Measurements from ENCODE around the gene CDH4.

Gene CDH4

DNA sequence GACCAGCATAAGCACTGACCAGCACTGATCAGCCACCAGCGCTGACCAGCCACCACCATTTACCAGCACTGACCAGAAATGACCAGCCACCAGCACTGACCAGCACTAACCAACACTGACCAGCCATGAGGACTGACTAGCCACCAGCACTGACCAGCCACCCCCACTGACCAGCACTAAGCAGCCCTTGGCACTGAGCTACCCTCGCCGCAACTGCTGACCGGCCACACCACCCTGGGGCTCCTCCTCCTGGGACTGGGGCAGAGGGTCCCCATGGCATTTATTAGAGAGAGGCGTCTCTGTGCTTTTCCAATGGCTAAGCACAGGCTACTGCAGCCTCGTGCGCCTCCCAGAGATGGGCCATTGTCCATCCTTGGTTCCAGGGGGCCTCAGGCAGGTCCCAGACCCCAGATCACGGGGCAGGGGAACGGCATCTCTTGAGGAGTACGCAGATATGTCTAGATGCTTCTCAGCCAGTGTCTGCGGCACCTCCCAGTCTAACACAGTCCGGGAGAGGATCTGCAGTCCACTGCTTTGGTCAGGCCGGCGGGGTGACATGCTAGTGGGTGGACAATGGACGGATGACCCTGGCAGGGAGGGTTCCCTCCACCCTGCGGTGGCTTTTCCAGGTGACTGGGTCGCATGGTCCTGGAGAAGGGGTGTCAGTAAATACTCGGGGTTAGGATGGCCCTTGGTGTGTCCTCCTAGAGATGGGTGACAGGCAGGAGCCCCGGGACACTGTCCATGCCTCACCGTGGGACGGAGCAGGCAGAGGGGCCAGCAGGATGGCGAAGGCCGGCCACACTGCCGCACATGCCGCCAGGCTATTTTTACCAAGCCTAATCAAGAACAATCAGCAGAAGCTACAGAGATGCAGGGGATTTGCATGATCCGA is 645.6 kb downstream of the CDH4 start:
- no peak overlapping the region for H3K4me3 ChIP-seq (ENCODE audit: low read depth, low read length)

DNA sequence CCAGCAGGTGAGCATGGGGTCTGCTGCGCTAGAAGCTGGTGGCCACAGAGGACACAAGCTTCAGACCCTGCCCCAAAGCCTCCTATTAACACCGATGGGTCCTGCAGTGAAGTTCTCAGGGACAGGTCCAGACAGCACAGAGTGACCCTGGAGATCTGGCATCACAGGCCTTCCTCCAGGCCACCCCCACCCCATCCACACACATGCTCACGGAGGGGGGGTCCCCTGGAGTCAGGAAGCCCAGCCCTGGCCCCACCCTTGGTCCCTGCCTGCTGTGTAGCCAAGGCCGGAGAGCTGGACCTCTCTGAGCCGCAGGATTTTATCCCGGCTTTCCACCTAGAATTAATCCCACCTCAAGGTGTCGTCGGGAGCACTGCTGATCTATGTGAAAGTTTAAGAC is 646.3 kb downstream of the CDH4 start:
- H3K4me3 ChIP-seq (ENCODE audit: low read depth, low read length), result no peak overlapping the region
- DNase-seq (ENCODE audit: low read depth), result no peak

More for the DNA sequence above, 645.6 kb downstream of the CDH4 start:
- DNase-seq (ENCODE audit: low read depth), result no peak

DNA sequence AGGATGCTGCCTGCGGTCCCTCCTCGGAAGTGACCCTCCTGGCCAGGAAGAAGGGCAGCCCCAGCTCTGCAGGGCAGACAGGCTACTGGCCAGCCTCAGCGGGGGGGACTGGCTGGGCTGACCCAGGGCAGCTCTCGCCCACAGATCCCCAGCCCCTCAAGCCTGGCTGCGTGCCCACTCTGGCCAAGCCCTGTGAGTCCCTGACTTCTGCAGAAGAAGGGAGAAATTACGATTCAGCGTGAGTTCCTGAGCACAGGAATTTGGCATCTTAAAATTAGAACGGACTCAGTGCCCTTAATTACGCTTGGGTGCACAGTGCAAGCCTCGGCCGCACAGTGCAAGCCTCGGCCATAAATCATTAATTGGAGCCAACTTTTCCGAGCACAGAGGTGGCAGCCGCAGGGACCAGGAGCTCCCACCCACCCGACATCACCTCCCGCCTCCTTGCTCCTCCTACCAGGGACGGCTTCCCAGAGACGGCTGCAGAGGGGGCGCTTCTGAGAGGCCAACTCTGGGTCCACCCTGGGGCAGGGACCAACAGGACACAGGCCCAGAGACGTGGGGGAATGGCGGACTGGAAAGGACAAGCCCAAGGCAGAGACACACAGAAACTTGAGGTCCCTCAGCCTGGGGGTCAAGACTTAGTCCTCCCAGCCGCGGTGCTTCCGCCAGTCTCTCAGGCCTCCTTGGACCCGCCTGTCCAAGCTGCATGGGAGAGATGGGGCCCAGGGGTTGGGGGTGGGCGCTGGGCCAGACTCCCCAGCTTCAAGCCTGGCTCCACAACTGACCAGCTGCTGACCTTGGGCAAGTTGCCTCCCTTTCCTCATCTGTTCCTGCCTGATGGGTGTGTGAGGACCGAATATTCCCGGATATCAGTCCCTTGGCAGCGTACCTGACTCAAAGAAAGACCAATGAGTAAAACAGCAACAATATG is 648.2 kb downstream of the CDH4 start:
- DNase-seq (ENCODE audit: low read depth), result no peak
- H3K4me3 ChIP-seq (ENCODE audit: low read depth, low read length), result no peak overlapping the region

DNA sequence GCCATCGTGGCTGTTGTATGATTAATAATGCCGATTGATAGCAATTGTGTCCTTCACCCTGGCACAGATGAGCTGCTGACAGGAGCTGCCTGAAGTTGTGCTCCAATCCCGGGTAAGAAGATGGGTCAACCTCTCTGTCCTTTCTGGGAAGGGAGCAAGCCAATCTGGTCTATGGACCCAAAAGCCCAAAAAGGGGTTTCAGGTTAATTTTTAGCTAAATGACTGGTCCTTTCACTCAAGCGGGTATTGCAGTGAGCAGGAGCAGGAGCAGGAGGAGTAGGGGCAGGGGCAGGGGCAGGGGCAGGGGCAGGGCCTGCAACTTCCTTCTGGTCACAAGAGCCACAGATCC is 648.9 kb downstream of the CDH4 start:
- H3K4me3 ChIP-seq (ENCODE audit: low read depth, low read length), result no peak overlapping the region
- no peak for DNase-seq (ENCODE audit: low read depth)

DNA sequence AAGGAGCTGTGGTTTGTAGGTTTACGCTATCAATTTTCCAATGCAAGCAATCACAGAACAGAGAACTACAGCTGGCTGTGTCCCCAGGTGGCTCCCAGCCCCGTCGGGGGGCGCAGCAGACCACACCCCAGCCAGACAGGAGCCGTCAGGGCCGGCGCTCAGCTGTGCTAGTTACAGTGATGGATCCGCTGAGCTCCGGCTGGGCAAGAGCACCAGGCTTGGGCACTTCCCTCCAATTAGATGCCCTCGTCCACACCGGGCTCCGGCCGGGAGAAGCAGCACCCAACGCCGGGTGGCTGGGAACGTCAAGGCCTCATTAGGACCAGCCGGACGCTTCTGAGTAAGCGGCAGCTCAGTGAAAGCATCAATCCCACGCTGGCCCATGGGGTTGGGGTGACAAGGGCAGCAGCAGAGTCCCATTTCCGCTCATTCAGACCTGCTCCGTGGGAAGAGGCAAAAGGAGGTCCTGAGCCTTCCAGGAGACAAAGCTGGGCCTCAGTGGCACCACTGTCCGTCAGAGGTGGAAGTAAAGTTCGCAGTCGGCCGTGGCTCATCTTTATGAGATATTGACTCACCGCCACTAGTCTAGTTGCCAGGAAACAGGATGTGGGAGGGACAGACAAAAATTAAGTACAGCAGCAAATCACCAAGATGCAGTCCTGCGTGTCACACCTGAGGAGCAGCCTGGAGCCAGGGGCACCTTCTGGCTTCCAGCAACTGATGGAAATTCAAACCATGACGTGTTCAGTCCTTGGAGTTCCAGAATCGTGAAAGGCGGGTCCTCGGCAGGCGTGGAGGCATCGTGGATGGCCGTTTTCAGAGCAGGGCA is 649.5 kb downstream of the CDH4 start:
- no peak for DNase-seq (ENCODE audit: low read depth)

DNA sequence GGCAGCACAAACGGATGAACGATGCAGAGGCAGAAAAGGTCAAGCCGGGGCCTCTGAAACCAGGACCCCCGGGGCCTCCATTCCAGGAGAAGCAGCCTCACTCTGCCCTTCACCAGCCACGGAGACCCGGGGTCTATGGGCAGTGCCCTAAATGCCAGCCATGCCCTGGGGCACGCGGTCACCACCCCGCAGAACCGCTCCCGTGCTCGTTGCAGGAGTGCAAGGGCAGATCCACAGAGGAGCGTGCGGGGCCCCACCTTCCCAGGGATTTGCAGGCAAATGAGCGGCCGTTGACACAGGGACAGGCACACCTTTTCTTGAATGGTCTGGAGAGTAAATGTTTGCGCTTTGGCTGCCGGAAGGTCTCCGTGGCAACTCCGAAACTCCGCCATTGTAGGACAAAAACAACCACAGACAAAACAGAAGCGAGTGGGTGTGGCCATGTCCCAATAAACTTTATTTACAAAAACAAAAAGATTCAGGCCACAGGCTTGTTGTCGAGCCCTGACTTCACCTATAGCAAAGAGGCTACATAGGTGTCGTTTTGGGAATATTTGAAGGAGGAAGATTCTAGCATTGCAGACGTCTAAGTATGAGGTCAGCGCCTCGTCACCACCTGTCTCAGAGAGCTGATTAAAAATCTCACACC is 650.3 kb downstream of the CDH4 start:
- no peak overlapping the region for H3K4me3 ChIP-seq (ENCODE audit: low read depth, low read length)
- DNase-seq (ENCODE audit: low read depth), result no peak

More for the DNA sequence above, 649.5 kb downstream of the CDH4 start:
- no peak overlapping the region for H3K4me3 ChIP-seq (ENCODE audit: low read depth, low read length)

DNA sequence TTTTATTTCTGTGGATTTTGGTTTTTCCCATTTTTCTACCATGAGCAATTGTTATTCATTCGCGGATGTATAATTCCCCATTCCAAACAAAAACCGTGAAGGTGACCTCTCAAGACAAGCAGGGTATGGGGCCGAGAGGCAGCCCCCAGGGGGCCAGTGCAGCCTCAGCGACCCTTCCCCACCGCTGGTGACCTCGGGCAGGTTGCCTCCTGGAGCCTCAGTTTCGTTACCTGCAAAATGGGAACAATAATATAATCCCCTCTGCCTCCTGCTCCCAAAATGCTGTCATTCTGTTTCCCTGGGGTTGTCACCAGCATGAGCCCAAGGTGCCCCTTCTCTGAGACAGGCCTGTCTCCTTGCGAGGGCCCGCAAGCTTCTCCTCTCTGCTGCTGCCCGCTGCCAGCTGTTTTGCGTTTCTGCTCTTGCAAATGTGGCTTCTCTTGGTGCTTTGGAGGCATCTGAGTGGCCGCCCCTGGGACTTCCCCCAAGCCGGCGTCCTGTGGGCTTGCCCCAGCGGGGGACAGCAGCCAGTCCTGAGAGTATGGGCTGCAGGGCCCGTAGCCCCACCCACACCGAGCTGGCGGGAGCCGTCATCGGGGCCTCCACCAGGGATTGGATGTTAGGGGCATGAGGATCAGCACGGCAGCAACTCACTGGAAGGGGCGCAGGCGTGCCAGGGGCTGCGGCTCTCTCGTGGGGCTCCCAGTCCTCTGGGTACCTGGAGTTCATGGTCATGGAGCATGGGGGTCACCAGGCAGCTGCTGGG is 651.7 kb downstream of the CDH4 start:
- no peak overlapping the region for H3K4me3 ChIP-seq (ENCODE audit: low read depth, low read length)
- DNase-seq (ENCODE audit: low read depth), result no peak

DNA sequence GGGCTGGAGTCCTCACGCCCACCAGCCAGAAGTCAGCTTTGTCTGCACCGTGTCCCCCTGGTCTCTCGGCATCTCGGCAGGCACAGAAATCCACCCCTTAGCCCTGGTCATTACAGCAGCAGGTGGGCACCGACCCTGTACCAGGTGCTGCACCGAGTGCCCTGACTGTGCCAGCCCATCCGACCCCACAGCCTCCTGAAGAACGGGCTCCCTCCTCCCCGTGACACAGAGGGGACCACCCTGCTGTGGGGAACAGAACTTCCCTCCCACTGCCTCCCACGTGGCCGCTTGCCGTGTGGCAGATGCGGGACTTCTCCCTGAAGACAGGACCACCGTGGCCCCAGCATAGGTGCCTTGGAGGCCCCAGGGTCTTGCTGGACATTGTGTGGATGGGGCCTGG is 652.4 kb downstream of the CDH4 start:
- no peak overlapping the region for H3K4me3 ChIP-seq (ENCODE audit: low read depth, low read length)
- no peak for DNase-seq (ENCODE audit: low read depth)

DNA sequence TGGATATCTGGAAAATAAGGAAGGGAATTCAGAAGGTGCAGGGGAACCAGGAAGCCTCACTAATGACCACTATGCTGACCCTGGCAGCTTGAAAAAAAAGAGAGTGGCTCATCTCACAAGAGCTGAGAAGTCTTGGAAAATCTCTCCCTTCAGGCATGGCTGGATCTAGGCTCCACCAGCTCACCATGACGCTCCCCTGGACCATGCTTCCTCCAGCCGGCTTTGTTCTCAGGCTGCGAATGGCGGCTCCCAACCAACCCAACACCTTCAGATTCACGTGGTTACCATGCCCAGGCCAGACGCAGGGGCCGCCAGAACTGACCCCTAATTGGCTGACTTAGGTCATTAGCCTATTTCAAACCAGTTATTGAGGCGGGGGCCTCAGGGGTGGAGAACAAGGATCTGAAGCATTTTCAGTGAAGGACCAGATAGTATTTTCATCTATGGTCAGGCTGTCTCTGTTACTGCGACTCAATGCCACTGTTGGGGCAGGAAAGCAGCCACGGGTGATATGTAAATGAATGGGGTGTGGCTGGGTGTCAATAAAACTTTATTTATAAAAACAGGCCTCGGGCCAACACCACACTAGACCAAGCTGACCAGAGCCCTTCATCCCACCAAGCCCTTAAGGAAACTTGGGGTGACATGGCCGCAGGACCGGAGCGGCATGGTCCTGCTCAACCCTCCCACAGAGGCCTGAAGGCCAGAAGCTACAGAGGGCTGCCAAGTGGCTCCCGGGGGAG is 653.9 kb downstream of the CDH4 start:
- no peak for DNase-seq (ENCODE audit: low read depth)
- H3K4me3 ChIP-seq (ENCODE audit: low read depth, low read length), result no peak overlapping the region

DNA sequence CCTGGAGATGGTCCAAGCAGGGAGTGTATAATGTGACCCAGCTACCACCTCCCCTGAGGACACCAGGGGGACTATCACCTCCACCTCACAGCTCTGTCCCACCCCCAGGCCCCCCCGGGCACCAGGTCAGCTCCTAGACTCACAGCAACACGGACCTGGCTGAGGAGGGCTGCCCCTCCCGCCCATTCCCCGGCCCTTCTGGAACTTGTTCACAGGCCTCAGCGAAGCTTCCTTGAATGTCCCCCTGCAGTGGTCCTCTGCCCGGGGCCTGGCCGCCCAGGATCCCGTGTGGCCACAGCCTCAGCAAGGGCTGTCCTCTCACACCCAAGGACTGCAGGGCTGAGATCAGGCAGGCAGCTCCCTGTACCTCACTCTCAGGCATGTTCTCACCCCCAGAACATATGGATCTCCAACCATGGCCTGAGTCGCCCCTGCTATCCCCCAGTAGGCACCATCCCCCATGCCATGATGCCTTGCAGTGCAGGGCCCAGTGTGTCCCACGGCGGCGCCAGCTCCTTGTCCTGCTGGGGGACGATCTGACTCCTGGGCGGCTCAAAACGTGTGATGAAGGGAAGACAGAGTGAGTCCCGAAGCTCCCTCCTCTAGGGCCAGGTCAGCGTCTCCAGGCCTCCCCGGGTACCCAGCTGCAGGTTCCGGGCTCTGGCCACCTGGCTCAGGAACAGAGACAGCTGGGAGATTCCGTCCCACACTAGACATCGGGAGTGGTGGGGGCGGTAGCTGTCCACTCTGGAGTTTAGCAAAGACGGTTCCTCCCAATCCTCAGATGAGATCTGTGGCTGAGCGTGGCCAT is 655.2 kb downstream of the CDH4 start:
- H3K4me3 ChIP-seq (ENCODE audit: low read depth, low read length), result no peak overlapping the region
- no peak for DNase-seq (ENCODE audit: low read depth)

DNA sequence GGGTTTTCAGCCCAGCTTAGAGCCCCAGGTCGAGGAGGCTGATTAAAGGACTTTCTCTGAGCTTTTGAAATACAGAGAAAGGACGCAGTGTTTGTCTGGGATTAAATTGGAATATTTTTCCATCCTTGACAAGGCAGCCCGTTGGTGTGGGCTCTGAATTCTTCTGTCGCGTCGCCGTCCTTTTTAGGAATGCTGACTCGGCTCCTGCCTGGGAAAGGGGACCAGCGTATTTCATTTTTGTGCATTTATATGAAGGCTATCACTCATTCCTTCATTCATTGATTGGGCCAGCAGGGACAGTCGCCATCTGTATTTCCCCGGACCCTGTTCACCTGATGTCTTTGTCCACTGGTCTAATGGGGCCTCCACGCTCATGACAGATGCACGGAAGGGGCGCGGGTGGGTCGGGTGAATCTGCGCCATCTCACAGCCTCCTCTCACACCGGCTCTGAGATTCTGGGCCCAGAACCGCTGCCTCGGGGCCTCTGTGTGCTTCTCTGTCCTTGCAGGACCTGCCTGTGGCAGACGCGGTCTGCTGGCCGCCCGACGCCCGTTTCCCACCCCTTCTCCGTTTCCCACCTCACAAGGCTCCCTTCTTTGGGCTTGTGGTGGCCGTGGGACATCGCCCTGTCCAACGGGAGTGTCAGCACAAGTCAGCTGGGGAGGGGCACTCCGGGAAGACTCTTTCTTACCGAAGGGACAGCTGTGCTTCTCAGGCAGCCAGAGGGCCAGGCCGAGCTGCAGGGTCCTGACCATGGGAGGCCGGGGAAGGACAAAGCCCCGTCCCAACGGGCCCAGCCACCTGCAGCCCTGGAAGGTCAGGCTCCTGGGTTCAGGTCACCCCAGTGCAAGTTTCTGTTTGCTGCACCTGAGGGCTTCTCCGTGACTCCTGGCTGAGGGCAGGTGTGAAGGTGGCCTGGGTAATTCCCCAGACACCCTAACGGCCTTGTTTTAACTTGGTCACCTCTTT is 656.3 kb downstream of the CDH4 start:
- H3K4me3 ChIP-seq (ENCODE audit: low read depth, low read length), result no peak overlapping the region
- no peak for DNase-seq (ENCODE audit: low read depth)

DNA sequence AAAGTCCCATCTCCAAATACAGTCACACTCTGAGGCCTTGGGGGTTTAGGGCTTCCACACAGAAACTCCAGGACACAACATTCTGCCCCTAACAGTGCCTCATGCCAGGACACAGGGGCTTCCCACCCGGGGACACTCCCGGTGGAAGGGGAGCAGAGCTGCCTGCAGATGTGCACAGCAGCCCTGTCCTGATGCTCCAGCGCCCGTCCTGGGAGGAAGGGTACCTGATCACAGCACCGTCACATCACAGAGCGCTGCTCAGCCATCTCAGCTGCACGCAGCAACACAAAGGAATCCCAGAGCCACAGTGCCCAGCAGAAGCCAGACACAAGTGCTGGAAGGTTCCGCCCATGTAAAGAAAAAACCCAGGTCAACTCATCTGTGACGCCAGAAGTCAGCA is 657.0 kb downstream of the CDH4 start:
- no peak for DNase-seq (ENCODE audit: low read depth)
- no peak overlapping the region for H3K4me3 ChIP-seq (ENCODE audit: low read depth, low read length)

DNA sequence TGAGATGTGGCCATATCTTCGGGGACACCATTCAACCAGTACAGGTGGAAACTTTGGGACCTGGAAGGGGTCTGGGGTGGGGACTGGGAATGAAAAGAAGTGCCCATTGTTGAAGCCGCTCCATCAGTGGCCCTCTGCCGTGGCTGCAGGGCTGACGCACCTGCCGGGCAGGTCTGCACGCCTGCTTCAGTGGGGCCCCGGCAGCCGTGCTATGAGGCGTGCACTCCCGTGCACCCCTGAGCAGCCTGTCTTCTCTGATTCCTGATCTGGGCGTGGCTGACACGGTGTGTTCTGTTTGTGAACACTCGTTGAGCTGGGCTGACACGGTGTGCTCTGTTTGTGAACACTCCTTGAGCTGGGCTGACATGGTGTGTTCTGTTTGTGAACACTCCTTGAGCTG is 657.8 kb downstream of the CDH4 start:
- H3K4me3 ChIP-seq (ENCODE audit: low read depth, low read length), result no peak overlapping the region
- no peak for DNase-seq (ENCODE audit: low read depth)

DNA sequence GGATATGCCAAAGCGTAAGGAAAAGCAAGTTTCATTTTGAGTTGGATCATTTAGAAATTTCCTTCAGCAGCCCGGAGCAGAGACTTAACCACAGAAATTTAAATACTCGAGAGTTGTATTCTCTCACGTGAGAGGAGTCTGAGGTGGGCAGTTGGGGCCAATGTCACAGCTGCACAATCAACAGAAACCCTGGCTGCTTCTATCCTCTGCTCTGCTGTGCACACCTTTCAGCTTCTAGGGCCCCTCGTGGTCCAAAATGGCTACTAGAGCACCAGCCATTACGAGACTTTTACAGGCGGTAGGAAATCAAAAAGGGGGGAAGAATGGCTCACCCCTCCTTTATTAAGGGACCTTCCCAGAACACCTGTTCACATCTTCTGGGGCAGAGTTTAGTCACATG is 659.8 kb downstream of the CDH4 start:
- DNase-seq (ENCODE audit: low read depth), result no peak

DNA sequence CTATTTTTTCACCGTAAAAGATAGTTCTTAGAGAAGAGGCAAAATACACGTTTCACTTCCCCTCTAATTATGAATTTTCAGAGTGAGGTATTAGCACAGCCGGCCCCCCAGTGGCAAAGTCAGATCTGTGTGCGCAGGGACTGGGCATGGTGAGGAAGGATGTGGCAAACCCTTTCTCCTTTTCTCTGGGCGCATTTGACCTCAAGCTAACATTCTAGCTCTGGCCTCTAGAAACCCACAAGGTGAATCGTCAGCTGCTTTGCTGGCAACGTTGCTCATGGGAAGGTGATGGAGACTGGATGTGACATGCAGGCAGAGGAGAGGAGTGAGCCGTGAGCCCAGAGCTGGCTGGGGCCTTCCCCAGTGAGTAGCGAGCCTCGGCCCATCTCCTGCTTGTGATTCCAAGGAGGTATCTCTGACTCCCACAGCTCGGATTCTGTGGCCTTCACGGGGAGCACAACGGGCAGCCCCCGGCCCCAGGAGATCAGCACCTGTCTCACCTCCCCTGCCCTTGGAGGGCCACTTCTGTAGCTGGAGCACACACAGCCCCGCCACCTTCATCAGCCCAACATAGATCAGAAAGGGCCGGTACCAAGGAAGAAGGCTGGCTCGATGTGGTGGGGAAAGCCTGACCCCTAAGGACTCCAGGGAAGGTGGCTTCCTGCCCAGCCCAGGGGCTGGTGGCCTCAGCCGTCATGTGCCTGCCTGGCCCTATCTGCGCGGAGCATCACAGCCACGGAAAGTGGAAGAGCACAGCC is 660.8 kb downstream of the CDH4 start:
- no peak overlapping the region for H3K4me3 ChIP-seq (ENCODE audit: low read depth, low read length)
- no peak for DNase-seq (ENCODE audit: low read depth)

More for the DNA sequence above, 659.8 kb downstream of the CDH4 start:
- H3K4me3 ChIP-seq (ENCODE audit: low read depth, low read length), result no peak overlapping the region
